ENCODE results near the gene WSCD2.

The WSCD2 gene

GRCh38 chr12:108270035-108270848 lies 141.2 kb downstream of the WSCD2 start:
- Histone ChIP-seq H3K4me1 (ENCODE audit: control insufficient read depth in 1 of 2, insufficient read depth in 2 of 2, low read length in 2 of 2) (no peaks in the 10 kb centered on the region), H3K36me3 (ENCODE audit: control insufficient read depth in 1 of 2, insufficient read depth in 2 of 2, low read length in 2 of 2) (no peaks in the 10 kb centered on the region), H3K9me3 (ENCODE audit: control insufficient read depth in 1 of 2, low read length in 2 of 2) (peaks cover 0 to 12% of the 10 kb centered on the region in 2 donors), H3K27ac (ENCODE audit: low read length) (no peak overlapping the region), H3K27me3 (ENCODE audit: low read depth, low read length) (no peaks in the 10 kb centered on the region), H3K4me3 (ENCODE audit: low read depth in 1 of 2, low read length in 2 of 2) (no peak overlapping the region)

GRCh38 chr12:108270849-108271143 lies 141.7 kb downstream of the WSCD2 start:
- H3K36me3 ChIP-seq (ENCODE audit: control insufficient read depth in 1 of 2, insufficient read depth in 2 of 2, low read length in 2 of 2), result no peaks in the 10 kb centered on the region
- no peaks in the 10 kb centered on the region for H3K27me3 ChIP-seq (ENCODE audit: low read depth, low read length)
- no peaks in the 10 kb centered on the region for H3K4me1 ChIP-seq (ENCODE audit: control insufficient read depth in 1 of 2, insufficient read depth in 2 of 2, low read length in 2 of 2)
- peaks cover 0 to 12% of the 10 kb centered on the region in 2 donors for H3K9me3 ChIP-seq (ENCODE audit: control insufficient read depth in 1 of 2, low read length in 2 of 2)
- no peak overlapping the region for H3K27ac ChIP-seq (ENCODE audit: low read length)
- no peak overlapping the region for H3K4me3 ChIP-seq (ENCODE audit: low read depth in 1 of 2, low read length in 2 of 2)

GRCh38 chr12:108271951-108272872 lies 143.1 kb downstream of the WSCD2 start:
- no peak overlapping the region for H3K27ac ChIP-seq (ENCODE audit: low read length)
- no peaks in the 10 kb centered on the region for H3K4me1 ChIP-seq (ENCODE audit: control insufficient read depth in 1 of 2, insufficient read depth in 2 of 2, low read length in 2 of 2)
- no peaks in the 10 kb centered on the region for H3K36me3 ChIP-seq (ENCODE audit: control insufficient read depth in 1 of 2, insufficient read depth in 2 of 2, low read length in 2 of 2)

GRCh38 chr12:108273217-108273616 lies 144.1 kb downstream of the WSCD2 start:
- no peaks in the 10 kb centered on the region for H3K27me3 ChIP-seq (ENCODE audit: low read depth, low read length)
- H3K9me3 ChIP-seq (ENCODE audit: control insufficient read depth in 1 of 2, low read length in 2 of 2), result no peaks in the 10 kb centered on the region
- H3K27ac ChIP-seq (ENCODE audit: low read length), result no peak overlapping the region
- no peak overlapping the region for H3K4me3 ChIP-seq (ENCODE audit: low read depth in 1 of 2, low read length in 2 of 2)
- no peaks in the 10 kb centered on the region for H3K36me3 ChIP-seq (ENCODE audit: control insufficient read depth in 1 of 2, insufficient read depth in 2 of 2, low read length in 2 of 2)
- no peaks in the 10 kb centered on the region for H3K4me1 ChIP-seq (ENCODE audit: control insufficient read depth in 1 of 2, insufficient read depth in 2 of 2, low read length in 2 of 2)

More at GRCh38 chr12:108271951-108272872, 143.1 kb downstream of the WSCD2 start:
- Histone ChIP-seq H3K27me3 (ENCODE audit: low read depth, low read length) (no peaks in the 10 kb centered on the region), H3K9me3 (ENCODE audit: control insufficient read depth in 1 of 2, low read length in 2 of 2) (peaks cover 0 to 7% of the 10 kb centered on the region in 2 donors), H3K4me3 (ENCODE audit: low read depth in 1 of 2, low read length in 2 of 2) (no peak overlapping the region)

GRCh38 chr12:108277613-108278012 lies 148.5 kb downstream of the WSCD2 start:
- H3K4me3 ChIP-seq (ENCODE audit: low read depth in 1 of 2, low read length in 2 of 2), result no peak overlapping the region
- H3K27ac ChIP-seq (ENCODE audit: low read length), result no peak overlapping the region
- no peaks in the 10 kb centered on the region for H3K9me3 ChIP-seq (ENCODE audit: control insufficient read depth in 1 of 2, low read length in 2 of 2)
- no peaks in the 10 kb centered on the region for H3K36me3 ChIP-seq (ENCODE audit: control insufficient read depth in 1 of 2, insufficient read depth in 2 of 2, low read length in 2 of 2)
- H3K27me3 ChIP-seq (ENCODE audit: low read depth, low read length), result no peaks in the 10 kb centered on the region
- no peaks in the 10 kb centered on the region for H3K4me1 ChIP-seq (ENCODE audit: control insufficient read depth in 1 of 2, insufficient read depth in 2 of 2, low read length in 2 of 2)

- Histone ChIP-seq H3K9me3 (ENCODE audit: control insufficient read depth in 1 of 2, low read length in 2 of 2) (no peaks in the 10 kb centered on the region), H3K4me1 (ENCODE audit: control insufficient read depth in 1 of 2, insufficient read depth in 2 of 2, low read length in 2 of 2) (no peaks in the 10 kb centered on the region), H3K36me3 (ENCODE audit: control insufficient read depth in 1 of 2, insufficient read depth in 2 of 2, low read length in 2 of 2) (no peaks in the 10 kb centered on the region), H3K27ac (ENCODE audit: low read length) (no peak overlapping the region), H3K27me3 (ENCODE audit: low read depth, low read length) (no peaks in the 10 kb centered on the region), H3K4me3 (ENCODE audit: low read depth in 1 of 2, low read length in 2 of 2) (no peak overlapping the region)
These were observed 153.1 kb downstream of the WSCD2 start for GRCh38 chr12:108282160-108282559.

- Histone ChIP-seq H3K4me1 (ENCODE audit: control insufficient read depth in 1 of 2, insufficient read depth in 2 of 2, low read length in 2 of 2) (no peaks in the 10 kb centered on the region), H3K4me3 (ENCODE audit: low read depth in 1 of 2, low read length in 2 of 2) (no peak overlapping the region), H3K27me3 (ENCODE audit: low read depth, low read length) (no peaks in the 10 kb centered on the region), H3K9me3 (ENCODE audit: control insufficient read depth in 1 of 2, low read length in 2 of 2) (no peaks in the 10 kb centered on the region), H3K27ac (ENCODE audit: low read length) (no peak overlapping the region), H3K36me3 (ENCODE audit: control insufficient read depth in 1 of 2, insufficient read depth in 2 of 2, low read length in 2 of 2) (no peaks in the 10 kb centered on the region)
These were observed 153.6 kb downstream of the WSCD2 start for GRCh38 chr12:108282676-108283075.

- H3K27ac ChIP-seq (ENCODE audit: low read length), result no peak overlapping the region
- H3K27me3 ChIP-seq (ENCODE audit: low read depth, low read length), result no peaks in the 10 kb centered on the region
- no peaks in the 10 kb centered on the region for H3K4me1 ChIP-seq (ENCODE audit: control insufficient read depth in 1 of 2, insufficient read depth in 2 of 2, low read length in 2 of 2)
- no peaks in the 10 kb centered on the region for H3K9me3 ChIP-seq (ENCODE audit: control insufficient read depth in 1 of 2, low read length in 2 of 2)
- no peak overlapping the region for H3K4me3 ChIP-seq (ENCODE audit: low read depth in 1 of 2, low read length in 2 of 2)
- H3K36me3 ChIP-seq (ENCODE audit: control insufficient read depth in 1 of 2, insufficient read depth in 2 of 2, low read length in 2 of 2), result no peaks in the 10 kb centered on the region
These were observed 155.1 kb downstream of the WSCD2 start for GRCh38 chr12:108284163-108284562.

- H3K27ac ChIP-seq (ENCODE audit: low read length), result no peak overlapping the region
- H3K4me3 ChIP-seq (ENCODE audit: low read depth in 1 of 2, low read length in 2 of 2), result no peak overlapping the region
- H3K4me1 ChIP-seq (ENCODE audit: control insufficient read depth in 1 of 2, insufficient read depth in 2 of 2, low read length in 2 of 2), result no peaks in the 10 kb centered on the region
- no peaks in the 10 kb centered on the region for H3K36me3 ChIP-seq (ENCODE audit: control insufficient read depth in 1 of 2, insufficient read depth in 2 of 2, low read length in 2 of 2)
- H3K27me3 ChIP-seq (ENCODE audit: low read depth, low read length), result no peaks in the 10 kb centered on the region
- H3K9me3 ChIP-seq (ENCODE audit: control insufficient read depth in 1 of 2, low read length in 2 of 2), result no peaks in the 10 kb centered on the region
These were observed 155.9 kb downstream of the WSCD2 start for GRCh38 chr12:108285016-108285415.

- Histone ChIP-seq H3K4me1 (ENCODE audit: control insufficient read depth in 1 of 2, insufficient read depth in 2 of 2, low read length in 2 of 2) (no peaks in the 10 kb centered on the region), H3K27ac (ENCODE audit: low read length) (no peak overlapping the region), H3K36me3 (ENCODE audit: control insufficient read depth in 1 of 2, insufficient read depth in 2 of 2, low read length in 2 of 2) (peaks cover 0 to 6% of the 10 kb centered on the region in 2 donors), H3K27me3 (ENCODE audit: low read depth, low read length) (no peaks in the 10 kb centered on the region), H3K9me3 (ENCODE audit: control insufficient read depth in 1 of 2, low read length in 2 of 2) (no peaks in the 10 kb centered on the region), H3K4me3 (ENCODE audit: low read depth in 1 of 2, low read length in 2 of 2) (no peak overlapping the region)
These were observed 158.1 kb downstream of the WSCD2 start for GRCh38 chr12:108287227-108287626.

GRCh38 chr12:108289350-108290161 lies 160.5 kb downstream of the WSCD2 start:
- Histone ChIP-seq H3K4me3 (ENCODE audit: low read depth in 1 of 2, low read length in 2 of 2) (no peak overlapping the region), H3K27me3 (ENCODE audit: low read depth, low read length) (no peaks in the 10 kb centered on the region), H3K4me1 (ENCODE audit: control insufficient read depth in 1 of 2, insufficient read depth in 2 of 2, low read length in 2 of 2) (no peaks in the 10 kb centered on the region), H3K27ac (ENCODE audit: low read length) (no peak overlapping the region), H3K9me3 (ENCODE audit: control insufficient read depth in 1 of 2, low read length in 2 of 2) (no peaks in the 10 kb centered on the region), H3K36me3 (ENCODE audit: control insufficient read depth in 1 of 2, insufficient read depth in 2 of 2, low read length in 2 of 2) (peaks cover 0 to 6% of the 10 kb centered on the region in 2 donors)

Data from muscle layer of duodenum (tissue), 2 donors.